Left renal cortex interstitium (tissue), 4 donors: Measurements from ENCODE around the gene RBM4B. TPM values are rescaled to one million over a fixed set of nuclear protein-coding genes. Genes with fewer than 3 reads are reported as not detected.
A peak's percentile ranks its signal among the peaks of the same experiment; 100 is the strongest.

ENCODE experiments used
- DNase-seq, 4 donors: peaks; one replicate each; pipeline ENCODE4 v3.0.0-alpha.2; 2013; ENCODE audit warnings: low read depth in 4 of 4, low spot score in 2 of 4, missing footprints in 1 of 4
- polyA plus RNA-seq, 4 donors: library from polyadenylated mRNA; unstranded; fragments of 120-200 nt; gene quantifications; one replicate each; pipeline ENCODE4 v1.2.1, GENCODE V29; 2013; ENCODE audit not compliant: insufficient read length in 4 of 4

The RBM4B gene
- polyA plus RNA-seq, 4 donors = 59.9 to 84.2 (median 71.3) TPM

- no peak for DNase-seq
These were observed 30.4 kb upstream of the RBM4B start for GRCh38 chr11:66708094-66708493.

- no peak for DNase-seq
These were observed 29.8 kb upstream of the RBM4B start for GRCh38 chr11:66707486-66707885.

- no peak for DNase-seq
These were observed 29.3 kb upstream of the RBM4B start for GRCh38 chr11:66706989-66707388.

- no peak for DNase-seq
These were observed 28.1 kb upstream of the RBM4B start for GRCh38 chr11:66705587-66706335.

GRCh38 chr11:66704659-66705360 lies 27.1 kb upstream of the RBM4B start:
- no peak for DNase-seq

GRCh38 chr11:66701432-66702240 lies 23.9 kb upstream of the RBM4B start:
- DNase-seq = no peak

GRCh38 chr11:66700742-66701141 lies 23.1 kb upstream of the RBM4B start:
- no peak for DNase-seq

- no peak for DNase-seq
These were observed 22.6 kb upstream of the RBM4B start for GRCh38 chr11:66700337-66700736.

- DNase-seq = no peak
These were observed 20.8 kb upstream of the RBM4B start for GRCh38 chr11:66698491-66698890.

GRCh38 chr11:66697988-66698387 lies 20.3 kb upstream of the RBM4B start:
- DNase-seq = no peak

GRCh38 chr11:66696146-66696545 lies 18.5 kb upstream of the RBM4B start:
- no peak for DNase-seq

- peak; percentile 60 to 84 (median 64) for DNase-seq
These were observed 17.1 kb upstream of the RBM4B start for GRCh38 chr11:66694732-66695207.

- DNase-seq = no peak
These were observed 16.3 kb upstream of the RBM4B start for GRCh38 chr11:66694056-66694410.

GRCh38 chr11:66693356-66694055 lies 15.8 kb upstream of the RBM4B start:
- no peak for DNase-seq

- no peak for DNase-seq
These were observed 15.2 kb upstream of the RBM4B start for GRCh38 chr11:66692871-66693331.

- no peak for DNase-seq
These were observed 14.8 kb upstream of the RBM4B start for GRCh38 chr11:66692446-66692845.

GRCh38 chr11:66691311-66691980 lies 13.8 kb upstream of the RBM4B start:
- DNase-seq = no peak

- no peak for DNase-seq
These were observed 12.2 kb upstream of the RBM4B start for GRCh38 chr11:66689661-66690590.
